ENCODE data around the gene DOCK2. TPM values are rescaled to one million over a fixed set of nuclear protein-coding genes. Genes with fewer than 3 reads are reported as not detected.

Gene DOCK2
- total RNA-seq, result 3.6 and 8.9 TPM in 2 replicates
- polyA plus RNA-seq, result 1.1 and 1.3 TPM in 2 replicates
- polyA plus RNA-seq (2012), result 1.4 and 1.6 TPM in 2 replicates
- polyA minus RNA-seq (ENCODE audit: low replicate concordance), result 1.8 and 12.8 TPM in 2 replicates

DNA sequence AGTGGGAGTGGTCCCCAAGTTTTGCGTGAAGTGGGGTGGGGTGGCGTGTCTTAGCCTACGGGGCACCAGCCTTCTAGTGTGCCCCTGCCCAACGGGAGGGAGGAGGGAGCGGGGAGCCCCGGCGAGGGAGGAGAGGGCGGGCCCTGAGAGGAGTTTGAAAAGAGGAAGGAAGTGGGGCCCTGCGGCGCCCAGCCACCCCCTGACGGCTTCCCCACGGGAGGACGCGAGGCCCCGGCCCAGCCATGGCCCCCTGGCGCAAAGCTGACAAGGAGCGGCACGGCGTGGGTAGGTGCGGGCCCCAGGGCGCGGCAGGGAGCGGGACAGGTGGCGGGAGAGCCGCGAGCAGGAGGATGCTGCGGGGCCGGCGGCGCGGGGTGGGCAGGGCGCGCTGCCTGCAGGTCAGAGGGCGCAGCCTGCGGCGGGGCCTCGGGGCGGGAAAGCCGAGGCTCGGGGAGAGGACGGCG lies at the start of gene DOCK2:
DOCK2 (plus strand) TSS at position 191 of the 464 bp plus-strand sequence; CDS start at position 243, 52 bp downstream.
- H3K4me2 ChIP-seq (ENCODE audit: extremely low read depth, insufficient read depth, low read length), result peak within 1 kb of the TSS; percentile 60
- no peaks in the 10 kb centered on the region for H3K4me1 ChIP-seq (ENCODE audit: control insufficient read depth, extremely low read depth, insufficient read depth, low read length)
- no peaks in the 10 kb centered on the region for H3K9me3 ChIP-seq (ENCODE audit: control insufficient read depth, insufficient read depth, low read depth, low read length)
- TF ChIP-seq EZH2 (IDR thresholded peaks at IDR 0.05; ENCODE audit: low read length, missing control alignments), result no peak
- TF ChIP-seq, protein P1, sequence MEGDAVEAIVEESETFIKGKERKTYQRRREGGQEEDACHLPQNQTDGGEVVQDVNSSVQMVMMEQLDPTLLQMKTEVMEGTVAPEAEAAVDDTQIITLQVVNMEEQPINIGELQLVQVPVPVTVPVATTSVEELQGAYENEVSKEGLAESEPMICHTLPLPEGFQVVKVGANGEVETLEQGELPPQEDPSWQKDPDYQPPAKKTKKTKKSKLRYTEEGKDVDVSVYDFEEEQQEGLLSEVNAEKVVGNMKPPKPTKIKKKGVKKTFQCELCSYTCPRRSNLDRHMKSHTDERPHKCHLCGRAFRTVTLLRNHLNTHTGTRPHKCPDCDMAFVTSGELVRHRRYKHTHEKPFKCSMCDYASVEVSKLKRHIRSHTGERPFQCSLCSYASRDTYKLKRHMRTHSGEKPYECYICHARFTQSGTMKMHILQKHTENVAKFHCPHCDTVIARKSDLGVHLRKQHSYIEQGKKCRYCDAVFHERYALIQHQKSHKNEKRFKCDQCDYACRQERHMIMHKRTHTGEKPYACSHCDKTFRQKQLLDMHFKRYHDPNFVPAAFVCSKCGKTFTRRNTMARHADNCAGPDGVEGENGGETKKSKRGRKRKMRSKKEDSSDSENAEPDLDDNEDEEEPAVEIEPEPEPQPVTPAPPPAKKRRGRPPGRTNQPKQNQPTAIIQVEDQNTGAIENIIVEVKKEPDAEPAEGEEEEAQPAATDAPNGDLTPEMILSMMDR (conservative IDR thresholded peaks at IDR 0.05 in 1 of 2, IDR thresholded peaks at IDR 0.05 in 1 of 2; ENCODE audit: low read depth in 1 of 2, low read length in 2 of 2), result no peak
- H3K27ac ChIP-seq (ENCODE audit: insufficient read depth, low read length), result no peak within 1 kb of the TSS
- peak within 1 kb of the TSS; percentile 20 for H3K9ac ChIP-seq (ENCODE audit: insufficient read depth, low read length)
- peak within 1 kb of the TSS; percentile 10 to 53 (median 22) for H3K4me3 ChIP-seq (replicated peaks in 1 of 4; ENCODE audit: control extremely low read depth in 1 of 4, insufficient read depth in 1 of 4, low read depth in 3 of 4, low read length in 4 of 4)
- H3K36me3 ChIP-seq (ENCODE audit: control insufficient read depth, insufficient read depth, low read length), result no peaks in the 10 kb centered on the region
- no peaks in the 10 kb centered on the region for H3K27me3 ChIP-seq (ENCODE audit: control insufficient read depth, insufficient read depth, low read length)
- no peaks in the 10 kb centered on the region for H4K20me1 ChIP-seq (ENCODE audit: control insufficient read depth, extremely low read depth, insufficient read depth, low read length)
- no peaks in the 10 kb centered on the region for H3K79me2 ChIP-seq (ENCODE audit: control insufficient read depth, insufficient read depth, low read length)
- peak within 1 kb of the TSS; percentile 3 for H2AFZ ChIP-seq (ENCODE audit: low read length)
- DNase-seq (ENCODE audit: low read depth in 2 of 2), result no peak

DNA sequence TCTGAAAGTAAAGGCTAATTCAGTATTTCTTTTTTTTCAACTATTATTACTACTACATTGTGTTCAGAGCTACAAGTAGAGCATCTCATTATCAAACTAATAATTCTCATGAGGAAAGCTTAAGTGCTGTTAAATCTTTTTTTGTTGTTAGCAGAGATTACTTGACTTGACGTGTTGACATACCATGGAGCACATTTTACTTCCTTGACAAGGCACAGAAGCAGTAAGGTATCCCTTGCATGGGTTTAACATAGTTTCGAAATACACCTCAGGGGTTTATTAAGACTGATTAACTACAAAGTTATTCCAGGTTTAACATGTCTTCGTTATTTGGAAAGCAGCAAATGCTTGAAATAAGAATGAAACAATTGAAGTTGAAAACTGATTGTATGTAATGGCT lies 46.5 kb upstream of the DOCK2 start:
- Histone ChIP-seq H3K36me3 (ENCODE audit: control insufficient read depth, insufficient read depth, low read length) (peaks cover 8% of the 10 kb centered on the region), H3K4me2 (ENCODE audit: extremely low read depth, insufficient read depth, low read length) (no peak overlapping the region), H2AFZ (ENCODE audit: low read length) (no peak overlapping the region), H3K9ac (ENCODE audit: insufficient read depth, low read length) (no peak overlapping the region), H4K20me1 (ENCODE audit: control insufficient read depth, extremely low read depth, insufficient read depth, low read length) (no peaks in the 10 kb centered on the region), H3K4me1 (ENCODE audit: control insufficient read depth, extremely low read depth, insufficient read depth, low read length) (peaks cover 2% of the 10 kb centered on the region), H3K4me3 (replicated peaks in 1 of 4; ENCODE audit: control extremely low read depth in 1 of 4, insufficient read depth in 1 of 4, low read depth in 3 of 4, low read length in 4 of 4) (no peak overlapping the region), H3K27me3 (ENCODE audit: control insufficient read depth, insufficient read depth, low read length) (no peaks in the 10 kb centered on the region), H3K9me3 (ENCODE audit: control insufficient read depth, insufficient read depth, low read depth, low read length) (no peaks in the 10 kb centered on the region), H3K27ac (ENCODE audit: insufficient read depth, low read length) (no peak overlapping the region), H3K79me2 (ENCODE audit: control insufficient read depth, insufficient read depth, low read length) (peaks cover 30% of the 10 kb centered on the region)
- TF ChIP-seq, protein P1 (conservative IDR thresholded peaks at IDR 0.05 in 1 of 2, IDR thresholded peaks at IDR 0.05 in 1 of 2; ENCODE audit: low read depth in 1 of 2, low read length in 2 of 2), result no peak
- TF ChIP-seq EZH2 (IDR thresholded peaks at IDR 0.05; ENCODE audit: low read length, missing control alignments), result no peak
- no peak for DNase-seq (ENCODE audit: low read depth in 2 of 2)

DNA sequence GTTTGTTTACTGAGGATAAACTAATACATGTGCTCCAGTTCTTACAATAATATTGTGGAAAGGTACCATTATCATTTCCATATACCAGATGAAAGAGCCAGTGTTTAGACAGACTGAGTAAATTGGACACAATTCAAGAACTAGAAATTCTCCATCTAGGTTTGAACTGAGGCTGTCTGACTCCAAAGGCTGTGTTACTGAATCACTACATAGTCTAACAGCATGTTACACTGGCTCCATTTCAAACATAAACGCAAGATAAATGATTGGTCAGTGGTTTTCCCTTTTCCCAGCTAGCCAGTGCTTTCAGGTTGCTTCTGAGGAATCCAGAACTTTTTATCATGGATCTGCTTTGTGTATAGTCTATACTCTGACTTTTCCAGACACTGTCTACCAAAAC lies 45.4 kb upstream of the DOCK2 start:
- no peak overlapping the region for H3K27ac ChIP-seq (ENCODE audit: insufficient read depth, low read length)
- no peak overlapping the region for H3K4me2 ChIP-seq (ENCODE audit: extremely low read depth, insufficient read depth, low read length)
- peaks cover 8% of the 10 kb centered on the region for H3K36me3 ChIP-seq (ENCODE audit: control insufficient read depth, insufficient read depth, low read length)

More for the DNA sequence above, 45.4 kb upstream of the DOCK2 start:
- Histone ChIP-seq H4K20me1 (ENCODE audit: control insufficient read depth, extremely low read depth, insufficient read depth, low read length) (no peaks in the 10 kb centered on the region), H2AFZ (ENCODE audit: low read length) (no peak overlapping the region), H3K9me3 (ENCODE audit: control insufficient read depth, insufficient read depth, low read depth, low read length) (no peaks in the 10 kb centered on the region), H3K4me3 (replicated peaks in 1 of 4; ENCODE audit: control extremely low read depth in 1 of 4, insufficient read depth in 1 of 4, low read depth in 3 of 4, low read length in 4 of 4) (no peak overlapping the region), H3K27me3 (ENCODE audit: control insufficient read depth, insufficient read depth, low read length) (no peaks in the 10 kb centered on the region), H3K4me1 (ENCODE audit: control insufficient read depth, extremely low read depth, insufficient read depth, low read length) (no peaks in the 10 kb centered on the region), H3K9ac (ENCODE audit: insufficient read depth, low read length) (no peak overlapping the region), H3K79me2 (ENCODE audit: control insufficient read depth, insufficient read depth, low read length) (peaks cover 20% of the 10 kb centered on the region)
- no peak for TF ChIP-seq EZH2 (IDR thresholded peaks at IDR 0.05; ENCODE audit: low read length, missing control alignments)
- TF ChIP-seq, protein P1 (conservative IDR thresholded peaks at IDR 0.05 in 1 of 2, IDR thresholded peaks at IDR 0.05 in 1 of 2; ENCODE audit: low read depth in 1 of 2, low read length in 2 of 2), result no peak
- DNase-seq (ENCODE audit: low read depth in 2 of 2), result peak; percentile 25 to 95

Measured in fibroblast of lung (primary cell).